ENCODE data around the gene UACA. TPM values are rescaled to one million over a fixed set of nuclear protein-coding genes. Genes with fewer than 3 reads are reported as not detected.

The UACA gene
- total RNA-seq, 1 donor from 2014 or later, result 39.9 TPM

GRCh38 chr15:70715840-70716485 is 47.4 kb downstream of the UACA start:
- H3K27me3 ChIP-seq, result peaks cover 4% of the 10 kb centered on the region
- H3K4me1 ChIP-seq, result peaks cover 23% of the 10 kb centered on the region
- DNase-seq (no peak), ATAC-seq (no peak)
- no peak for TF ChIP-seq CTCF (IDR thresholded peaks at IDR 0.05)
- no peak overlapping the region for H3K27ac ChIP-seq
- H3K9me3 ChIP-seq, result no peaks in the 10 kb centered on the region
- intact Hi-C loops (cut with DNase I), result no loop called here
- H3K4me3 ChIP-seq, result no peak overlapping the region
- no peaks in the 10 kb centered on the region for H3K36me3 ChIP-seq

GRCh38 chr15:70714565-70714964 is 48.8 kb downstream of the UACA start:
- Histone ChIP-seq H3K9me3 (no peaks in the 10 kb centered on the region), H3K27ac (peak overlapping the region; percentile 37), H3K4me3 (no peak overlapping the region)

GRCh38 chr15:70714015-70714414 is 49.3 kb downstream of the UACA start:
- Histone ChIP-seq H3K9me3 (no peaks in the 10 kb centered on the region), H3K27me3 (peaks cover 4% of the 10 kb centered on the region), H3K36me3 (no peaks in the 10 kb centered on the region), H3K4me3 (no peak overlapping the region), H3K4me1 (peaks cover 15% of the 10 kb centered on the region), H3K27ac (peak overlapping the region; percentile 37)
- intact Hi-C loops (cut with DNase I), result no loop called here
- no peak for DNase-seq
- ATAC-seq, result no peak
- TF ChIP-seq CTCF (IDR thresholded peaks at IDR 0.05), result no peak

More at GRCh38 chr15:70714565-70714964, 48.8 kb downstream of the UACA start:
- Histone ChIP-seq H3K27me3 (peaks cover 4% of the 10 kb centered on the region), H3K36me3 (no peaks in the 10 kb centered on the region), H3K4me1 (peaks cover 15% of the 10 kb centered on the region)
- ATAC-seq (no peak), DNase-seq (no peak)
- no peak for TF ChIP-seq CTCF (IDR thresholded peaks at IDR 0.05)
- intact Hi-C loops (cut with DNase I), result no loop called here

- H3K27ac ChIP-seq, result peak overlapping the region; percentile 11
- H3K4me3 ChIP-seq, result no peak overlapping the region
- no peak for TF ChIP-seq CTCF (IDR thresholded peaks at IDR 0.05)
- intact Hi-C loops (cut with DNase I), result no loop called here
- H3K36me3 ChIP-seq, result no peaks in the 10 kb centered on the region
- DNase-seq (no peak), ATAC-seq (no peak)
- H3K27me3 ChIP-seq, result peaks cover 4% of the 10 kb centered on the region
- H3K4me1 ChIP-seq, result peaks cover 15% of the 10 kb centered on the region
- H3K9me3 ChIP-seq, result no peaks in the 10 kb centered on the region
Observed at GRCh38 chr15:70712271-70712670, 51.1 kb downstream of the UACA start.

- Histone ChIP-seq H3K4me3 (no peak overlapping the region), H3K27ac (no peak overlapping the region), H3K4me1 (peaks cover 12% of the 10 kb centered on the region), H3K9me3 (no peaks in the 10 kb centered on the region), H3K36me3 (no peaks in the 10 kb centered on the region), H3K27me3 (peaks cover 4% of the 10 kb centered on the region)
- no peak for TF ChIP-seq CTCF (IDR thresholded peaks at IDR 0.05)
- DNase-seq (no peak), ATAC-seq (no peak)
- intact Hi-C loops (cut with DNase I), result no loop called here
Observed at GRCh38 chr15:70710714-70711113, 52.6 kb downstream of the UACA start.

GRCh38 chr15:70708839-70709238 is 54.5 kb downstream of the UACA start:
- Histone ChIP-seq H3K4me3 (no peak overlapping the region), H3K27me3 (peaks cover 9% of the 10 kb centered on the region), H3K4me1 (peaks cover 9% of the 10 kb centered on the region), H3K9me3 (no peaks in the 10 kb centered on the region), H3K27ac (no peak overlapping the region), H3K36me3 (no peaks in the 10 kb centered on the region)
- DNase-seq (no peak), ATAC-seq (no peak)
- intact Hi-C loops (cut with DNase I), result no loop called here
- TF ChIP-seq CTCF (IDR thresholded peaks at IDR 0.05), result no peak

Measured in upper lobe of right lung (tissue), 1 donor.